PFSK-1 (cell line): ENCODE measurements around the gene FLII. TPM values are rescaled to one million over a fixed set of nuclear protein-coding genes. Genes with fewer than 3 reads are reported as not detected.

Experiments used
- FOXP2 ChIP-seq: optimal IDR thresholded peaks from 2 replicates; pipeline ENCODE3; 2011; ENCODE audit warnings: borderline replicate concordance, control low read depth, inconsistent platforms; ENCODE audit not compliant: insufficient read depth; ENCODE audit errors: extremely low read length, extremely low read depth
- POLR2AphosphoS5 ChIP-seq: IDR thresholded peaks from 2 replicates; pipeline ENCODE4 v1.6.1; 2012; ENCODE audit warnings: low read depth, mild to moderate bottlenecking, control low read depth, low read length, moderate library complexity
- REST ChIP-seq, 2 experiments: IDR thresholded peaks; 2 replicates each; pipeline versions ENCODE4 v1.6.1 to v1.8.0; 2011 to 2012; ENCODE audit warnings: low read depth in 2 of 2, low read length in 2 of 2, control low read depth in 1 of 2, inconsistent platforms in 1 of 2, mild to moderate bottlenecking in 1 of 2, moderate library complexity in 1 of 2; ENCODE audit not compliant: insufficient read depth in 1 of 2
- SIN3A ChIP-seq: IDR thresholded peaks from 2 replicates; pipeline ENCODE4 v1.6.1; 2012; ENCODE audit warnings: mild to moderate bottlenecking, low read length, moderate library complexity, borderline replicate concordance; ENCODE audit not compliant: insufficient read depth
- TAF1 ChIP-seq: IDR thresholded peaks from 2 replicates; pipeline ENCODE4 v1.6.1; 2012; ENCODE audit warnings: low read length, control low read depth, borderline replicate concordance; ENCODE audit not compliant: insufficient read depth
- polyA plus RNA-seq: library from polyadenylated mRNA; unstranded; fragments of >200 nt; gene quantifications from one replicate; pipeline ENCODE4 v1.2.1, GENCODE V29; 2012; ENCODE audit warnings: low read depth, missing spikeins; ENCODE audit not compliant: insufficient read length

Gene FLII
- 411 TPM for polyA plus RNA-seq

GRCh38 chr17:18258356-18259038, at the start of gene FLII:
Gene FLII, minus strand, starts transcription at chr17:18258738. Its CDS starts 48 bp downstream, at chr17:18258690.
- TF ChIP-seq TAF1: peak; percentile 15; the same call in 1 of the 2 replicates
- no peak for TF ChIP-seq REST (IDR thresholded peaks at IDR 0.05; ENCODE audit: insufficient read depth in 1 of 2, low read depth in 2 of 2, low read length in 2 of 2)
- peak; percentile 24 for TF ChIP-seq FOXP2

- no peak for TF ChIP-seq TAF1
- peak; percentile 34; the same call in 1 of the 2 replicates for TF ChIP-seq POLR2AphosphoS5
These were observed 42.4 kb upstream of the FLII start for GRCh38 chr17:18300725-18301480.

- TF ChIP-seq FOXP2 (no peak), TAF1 (no peak), REST (IDR thresholded peaks at IDR 0.05; ENCODE audit: insufficient read depth in 1 of 2, low read depth in 2 of 2, low read length in 2 of 2) (no peak), POLR2AphosphoS5 (no peak), SIN3A (no peak)
These were observed 33.4 kb upstream of the FLII start for GRCh38 chr17:18291718-18292540.

DNA sequence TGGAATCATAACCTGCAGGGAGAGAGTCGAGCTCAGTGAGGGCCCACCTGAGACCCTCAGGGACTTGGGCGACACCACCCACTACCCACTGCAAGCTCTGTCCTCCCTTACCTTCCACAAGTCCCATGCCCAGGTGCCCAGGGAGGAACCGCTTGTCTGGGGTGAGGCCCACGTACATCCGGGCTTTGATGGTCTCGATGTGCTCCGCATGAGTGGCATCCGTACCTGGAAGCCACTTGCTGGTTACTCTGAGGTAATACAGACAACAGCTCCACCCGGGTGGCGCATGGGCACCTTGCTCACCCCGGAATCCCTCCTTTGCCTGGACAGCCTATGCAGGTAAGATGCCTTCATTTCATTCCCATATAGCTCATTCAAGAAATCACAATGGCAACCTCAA, 26.8 kb upstream of the FLII start:
- no peak for TF ChIP-seq TAF1
- no peak for TF ChIP-seq POLR2AphosphoS5
- no peak for TF ChIP-seq SIN3A
- no peak for TF ChIP-seq FOXP2
- no peak for TF ChIP-seq REST (IDR thresholded peaks at IDR 0.05; ENCODE audit: insufficient read depth in 1 of 2, low read depth in 2 of 2, low read length in 2 of 2)

DNA sequence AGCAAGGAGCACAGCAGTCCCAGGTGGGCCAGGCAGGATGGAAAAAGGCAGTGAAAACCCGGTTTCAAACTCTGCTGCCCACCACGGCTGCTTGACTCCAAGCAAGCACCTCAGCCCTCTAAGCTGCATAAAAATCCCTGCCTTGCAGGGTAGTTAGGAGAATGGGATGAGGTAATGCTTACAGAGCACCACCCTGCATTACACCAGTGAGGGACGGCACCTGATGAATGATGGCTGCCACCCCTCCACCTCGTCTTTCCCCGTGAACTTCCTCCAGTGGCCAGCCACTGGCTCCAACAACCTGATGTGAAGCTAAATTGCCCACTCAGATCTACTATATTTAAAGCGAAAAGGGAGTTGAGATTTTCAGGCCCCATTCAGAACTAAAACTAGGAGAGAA, 23.2 kb upstream of the FLII start:
- TF ChIP-seq SIN3A (no peak), REST (IDR thresholded peaks at IDR 0.05; ENCODE audit: insufficient read depth in 1 of 2, low read depth in 2 of 2, low read length in 2 of 2) (no peak), TAF1 (no peak), POLR2AphosphoS5 (no peak), FOXP2 (no peak)
